ENCODE measurements around the gene CCL7. TPM values are rescaled to one million over a fixed set of nuclear protein-coding genes. Genes with fewer than 3 reads are reported as not detected.

CCL7 gene
- total RNA-seq, 2 donors from 2014 or later, result not detected

DNA sequence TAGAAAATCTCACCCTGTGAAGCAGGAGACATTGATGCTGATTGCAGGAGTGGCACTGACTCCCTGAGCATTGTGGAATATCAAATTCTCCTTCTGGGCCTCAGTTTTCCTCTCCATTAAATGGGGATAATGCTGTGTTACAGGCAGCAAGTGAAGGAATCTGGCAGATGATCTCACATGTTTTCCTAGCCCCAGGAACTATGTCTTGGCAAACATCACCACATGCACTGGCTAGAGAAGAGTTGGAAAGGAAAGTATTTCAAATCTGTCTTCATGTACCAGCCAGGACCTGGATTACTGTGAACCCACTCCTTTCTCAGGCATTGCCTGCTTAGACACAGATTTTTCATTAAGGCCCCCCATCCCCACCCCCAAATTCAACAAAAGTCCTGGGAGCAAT is 35.6 kb downstream of the CCL7 start:
- ATAC-seq (no peak), DNase-seq (no peak)
- Mint-ChIP-seq H3K36me3 (ENCODE audit: low read depth) (peaks cover 4% of the 10 kb centered on the region), H3K27me3 (peaks cover 41% of the 10 kb centered on the region), H3K27ac (no peak overlapping the region), H3K4me1 (no peaks in the 10 kb centered on the region), H3K4me3 (no peak overlapping the region)
- no peaks in the 10 kb centered on the region for H3K9me3 ChIP-seq (ENCODE audit: control insufficient read depth, low read length, poor library complexity, severe bottlenecking)

DNA sequence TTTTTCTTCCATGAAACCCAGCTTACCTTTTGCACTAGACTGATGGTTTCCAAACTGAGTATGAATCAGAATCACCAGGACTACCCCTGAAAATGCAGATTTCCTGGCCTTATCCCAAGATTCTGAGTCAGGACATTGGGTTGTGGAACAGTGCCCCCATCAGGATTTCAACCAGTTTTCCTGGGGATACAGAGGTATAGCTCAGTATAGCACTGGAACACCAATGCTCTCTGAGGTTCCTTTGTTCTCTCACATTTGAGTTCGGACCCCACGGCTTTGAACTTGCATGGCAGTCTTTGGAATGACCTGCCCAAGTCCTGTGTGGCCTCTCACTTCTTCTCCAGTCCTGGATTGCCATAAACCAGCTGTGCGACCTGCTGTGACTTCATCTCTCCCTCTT is 36.4 kb downstream of the CCL7 start:
- no peaks in the 10 kb centered on the region for H3K9me3 ChIP-seq (ENCODE audit: control insufficient read depth, low read length, poor library complexity, severe bottlenecking)
- DNase-seq (no peak), ATAC-seq (no peak)
- Mint-ChIP-seq H3K27ac (no peak overlapping the region), H3K4me1 (no peaks in the 10 kb centered on the region), H3K4me3 (no peak overlapping the region), H3K36me3 (ENCODE audit: low read depth) (peaks cover 4% of the 10 kb centered on the region), H3K27me3 (peaks cover 41% of the 10 kb centered on the region)

DNA sequence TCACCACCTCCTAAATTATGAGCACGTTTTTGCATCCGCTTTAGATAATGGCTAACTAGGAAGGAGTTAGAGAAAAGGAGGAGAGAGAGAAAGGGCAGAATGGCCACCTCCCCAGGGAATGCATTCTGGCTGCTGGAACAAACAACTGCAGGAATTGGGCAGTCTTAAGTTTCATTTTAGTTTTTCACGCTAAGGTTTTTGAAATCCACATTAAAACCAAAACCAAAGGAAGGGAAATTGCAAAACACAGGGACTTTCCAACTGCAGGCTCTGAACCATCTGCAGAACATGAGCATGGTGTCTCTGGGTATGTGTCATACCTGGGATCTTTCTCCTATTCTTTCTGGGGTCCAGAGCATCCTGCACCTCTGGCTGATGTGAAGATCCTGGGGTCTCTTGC is 37.1 kb downstream of the CCL7 start:
- Mint-ChIP-seq H3K27me3 (peaks cover 37% of the 10 kb centered on the region), H3K4me3 (no peak overlapping the region), H3K27ac (no peak overlapping the region), H3K4me1 (no peaks in the 10 kb centered on the region), H3K36me3 (ENCODE audit: low read depth) (no peaks in the 10 kb centered on the region)
- DNase-seq, result no peak
- H3K9me3 ChIP-seq (ENCODE audit: control insufficient read depth, low read length, poor library complexity, severe bottlenecking), result no peaks in the 10 kb centered on the region
- no peak for ATAC-seq

DNA sequence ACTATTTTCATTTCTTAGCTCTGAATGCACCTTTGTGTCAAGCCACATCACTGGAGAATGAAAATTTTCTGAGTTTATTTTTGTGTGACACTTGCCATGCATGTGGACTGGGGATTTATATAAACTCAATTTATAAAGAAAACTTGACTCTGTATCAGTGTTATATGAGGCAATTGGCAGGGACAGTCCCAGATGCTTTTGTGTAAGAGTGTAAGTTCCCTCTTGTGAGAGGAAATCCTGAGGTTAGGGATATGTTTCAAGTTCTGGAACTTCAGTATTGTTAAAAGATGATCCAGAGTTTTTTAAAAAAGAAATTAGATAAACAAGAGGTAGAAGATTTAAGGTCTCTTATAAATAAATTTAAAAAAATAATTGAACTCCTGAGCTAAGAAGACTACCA is 38.4 kb downstream of the CCL7 start:
- H3K36me3 Mint-ChIP-seq (ENCODE audit: low read depth), result no peaks in the 10 kb centered on the region

DNA sequence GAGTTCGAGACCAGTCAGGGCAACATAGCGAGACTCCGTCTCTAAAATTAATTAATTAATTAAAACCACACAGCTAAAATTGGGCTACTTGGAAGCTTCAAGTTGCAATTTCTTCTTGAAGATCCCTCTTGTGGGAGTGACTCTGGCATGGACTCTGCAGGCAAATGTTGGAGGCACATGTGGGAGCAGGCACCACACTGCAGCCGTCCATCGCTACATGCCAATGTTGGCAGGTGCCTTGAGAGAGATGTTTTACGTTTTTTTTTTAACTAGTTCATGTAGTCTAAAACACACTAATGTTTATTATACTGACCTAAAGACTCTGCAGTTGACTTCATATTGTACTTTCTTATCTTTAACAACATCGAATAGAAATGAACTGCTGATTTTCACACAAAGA is 41.3 kb downstream of the CCL7 start:
- H3K9me3 ChIP-seq (ENCODE audit: control insufficient read depth, low read length, poor library complexity, severe bottlenecking), result no peaks in the 10 kb centered on the region
- no peak overlapping the region for H3K4me3 Mint-ChIP-seq
- H3K4me1 Mint-ChIP-seq, result no peaks in the 10 kb centered on the region
- no peak overlapping the region for H3K27ac Mint-ChIP-seq
- H3K36me3 Mint-ChIP-seq (ENCODE audit: low read depth), result no peaks in the 10 kb centered on the region
- DNase-seq (no peak), ATAC-seq (no peak)
- H3K27me3 Mint-ChIP-seq, result peaks cover 56% of the 10 kb centered on the region

More for the DNA sequence above, 38.4 kb downstream of the CCL7 start:
- no peak for ATAC-seq
- no peaks in the 10 kb centered on the region for H3K9me3 ChIP-seq (ENCODE audit: control insufficient read depth, low read length, poor library complexity, severe bottlenecking)
- Mint-ChIP-seq H3K27me3 (peaks cover 48% of the 10 kb centered on the region), H3K4me3 (no peak overlapping the region), H3K4me1 (no peaks in the 10 kb centered on the region), H3K27ac (no peak overlapping the region)
- DNase-seq, result no peak

DNA sequence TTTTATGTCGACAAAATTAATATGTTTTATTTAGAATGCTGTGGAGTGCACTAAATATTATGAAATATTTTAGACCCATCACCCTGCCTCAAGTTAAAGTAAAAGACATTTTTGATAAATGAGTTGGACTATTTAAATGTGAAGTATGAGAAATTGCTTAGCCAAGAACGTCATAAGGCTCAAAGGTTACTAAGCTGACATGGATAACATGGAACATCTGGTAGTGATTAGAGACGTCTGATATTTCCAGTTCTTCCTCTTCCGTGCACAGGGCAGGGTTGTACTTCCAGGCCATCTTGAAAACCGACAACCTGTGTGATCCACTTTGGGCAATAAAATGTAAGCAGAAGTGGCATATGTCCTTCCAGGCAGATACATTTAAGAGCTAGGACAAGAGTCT is 42.1 kb downstream of the CCL7 start:
- Mint-ChIP-seq H3K4me3 (no peak overlapping the region), H3K4me1 (no peaks in the 10 kb centered on the region), H3K27ac (no peak overlapping the region), H3K27me3 (peaks cover 58% of the 10 kb centered on the region), H3K36me3 (ENCODE audit: low read depth) (no peaks in the 10 kb centered on the region)
- DNase-seq (no peak), ATAC-seq (no peak)
- H3K9me3 ChIP-seq (ENCODE audit: control insufficient read depth, low read length, poor library complexity, severe bottlenecking), result no peaks in the 10 kb centered on the region

DNA sequence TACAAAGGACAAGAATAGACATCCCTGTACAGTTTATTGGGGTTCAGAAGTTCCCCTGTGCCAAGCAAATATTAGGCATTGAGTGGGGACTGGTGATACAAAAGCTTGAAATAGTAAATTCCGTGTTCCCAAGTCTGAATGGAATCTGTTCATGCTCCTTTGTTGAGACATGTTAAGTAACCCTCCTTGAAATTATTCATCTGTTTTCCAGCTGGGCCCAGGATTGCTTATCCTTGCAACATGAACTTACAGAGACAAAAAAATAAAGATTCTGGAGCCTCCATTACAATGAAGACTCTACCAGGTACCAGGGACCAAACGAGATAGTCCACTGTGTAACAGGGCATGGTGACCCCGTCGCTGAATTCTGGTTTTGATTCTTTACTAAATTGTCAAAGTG is 43.1 kb downstream of the CCL7 start:
- H3K9me3 ChIP-seq (ENCODE audit: control insufficient read depth, low read length, poor library complexity, severe bottlenecking), result no peaks in the 10 kb centered on the region
- Mint-ChIP-seq H3K36me3 (ENCODE audit: low read depth) (no peaks in the 10 kb centered on the region), H3K27ac (no peak overlapping the region), H3K4me1 (no peaks in the 10 kb centered on the region), H3K27me3 (peaks cover 54% of the 10 kb centered on the region), H3K4me3 (no peak overlapping the region)
- ATAC-seq, result no peak
- no peak for DNase-seq

DNA sequence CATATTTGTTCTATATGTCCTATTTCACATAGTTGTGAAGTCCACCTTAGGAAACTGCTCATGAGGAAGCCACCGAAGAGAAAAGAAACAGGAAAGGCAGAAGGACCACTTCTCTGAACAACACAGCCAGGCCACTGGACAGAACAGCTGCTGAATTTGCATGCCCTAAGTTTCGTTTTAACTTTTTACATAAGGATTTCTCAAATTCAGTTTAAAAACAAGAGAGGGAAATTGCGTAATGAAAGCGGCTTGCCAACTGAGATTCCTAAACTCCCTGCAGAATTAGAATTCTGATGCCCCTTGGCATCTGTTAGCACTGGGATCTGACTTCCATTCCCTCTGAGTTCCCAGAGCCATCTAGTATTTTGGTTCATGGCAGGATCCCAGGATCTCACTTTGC is 44.3 kb downstream of the CCL7 start:
- Mint-ChIP-seq H3K27me3 (peaks cover 56% of the 10 kb centered on the region), H3K4me3 (no peak overlapping the region), H3K36me3 (ENCODE audit: low read depth) (no peaks in the 10 kb centered on the region), H3K4me1 (no peaks in the 10 kb centered on the region), H3K27ac (no peak overlapping the region)
- no peaks in the 10 kb centered on the region for H3K9me3 ChIP-seq (ENCODE audit: control insufficient read depth, low read length, poor library complexity, severe bottlenecking)
- DNase-seq (no peak), ATAC-seq (no peak)

DNA sequence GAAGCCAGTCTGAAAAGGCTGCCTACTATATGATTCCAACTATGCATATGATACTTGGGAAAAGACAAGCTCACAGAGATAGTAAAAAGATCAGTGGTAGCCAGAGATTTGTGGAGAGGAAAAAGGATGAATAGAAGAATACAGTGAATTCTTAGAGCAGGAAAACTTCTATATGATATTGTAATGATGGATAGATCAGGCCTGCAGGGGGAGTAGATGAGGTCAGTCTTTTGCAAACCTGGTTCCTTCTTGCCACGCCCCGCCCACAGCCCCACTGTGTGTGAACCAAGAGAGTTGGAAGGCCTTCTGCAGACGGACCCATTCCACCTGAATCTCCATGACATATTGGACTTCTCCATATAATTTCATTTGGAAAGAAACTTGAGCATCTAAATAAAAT is 48.5 kb downstream of the CCL7 start:
- Mint-ChIP-seq H3K4me3 (no peak overlapping the region), H3K27ac (no peak overlapping the region), H3K4me1 (no peaks in the 10 kb centered on the region), H3K27me3 (peaks cover 45% of the 10 kb centered on the region), H3K36me3 (ENCODE audit: low read depth) (no peaks in the 10 kb centered on the region)
- H3K9me3 ChIP-seq (ENCODE audit: control insufficient read depth, low read length, poor library complexity, severe bottlenecking), result no peaks in the 10 kb centered on the region
- DNase-seq (no peak), ATAC-seq (no peak)

DNA sequence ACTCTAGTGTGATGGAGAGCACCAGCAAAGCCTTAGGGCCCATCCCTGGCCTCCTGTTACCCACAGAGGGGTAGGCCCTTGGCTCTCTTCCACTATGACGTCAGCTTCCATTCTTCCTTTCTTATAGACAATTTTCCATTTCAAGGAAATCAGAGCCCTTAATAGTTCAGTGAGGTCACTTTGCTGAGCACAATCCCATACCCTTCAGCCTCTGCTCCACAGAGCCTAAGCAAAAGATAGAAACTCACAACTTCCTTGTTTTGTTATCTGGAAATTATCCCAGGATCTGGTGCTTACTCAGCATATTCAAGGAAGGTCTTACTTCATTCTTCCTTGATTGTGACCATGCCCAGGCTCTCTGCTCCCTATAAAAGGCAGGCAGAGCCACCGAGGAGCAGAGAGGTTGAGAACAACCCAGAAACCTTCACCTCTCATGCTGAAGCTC is 49.0 kb downstream of the CCL7 start, which contains the start of gene CCL8:
Gene CCL8, plus strand, starts transcription at position 397 of the 445 bp plus-strand sequence. CDS start 67 bp downstream, outside the sequence.
- ATAC-seq (no peak), DNase-seq (no peak)
- no peaks in the 10 kb centered on the region for H3K4me1 Mint-ChIP-seq
- no peaks in the 10 kb centered on the region for H3K36me3 Mint-ChIP-seq (ENCODE audit: low read depth)
- H3K4me3 Mint-ChIP-seq, result no peak within 1 kb of the TSS
- no peaks in the 10 kb centered on the region for H3K9me3 ChIP-seq (ENCODE audit: control insufficient read depth, low read length, poor library complexity, severe bottlenecking)
- H3K27me3 Mint-ChIP-seq, result peaks cover 39% of the 10 kb centered on the region
- no peak within 1 kb of the TSS for H3K27ac Mint-ChIP-seq

Other genes with a start within 250 kb of the CCL7 start
- not detected for gene CCL2, start 14.9 kb upstream of the CCL7 start, total RNA-seq
- not detected for gene CCL11, start 15.5 kb downstream of the CCL7 start, total RNA-seq
- gene CCL8, start 49.2 kb downstream of the CCL7 start, total RNA-seq, result not detected
- gene CCL13, start 86.3 kb downstream of the CCL7 start, total RNA-seq, result not detected
- gene CCL1, start 93.0 kb downstream of the CCL7 start, total RNA-seq, result not detected

Measured in T-helper 17 cell (primary cell).